IMR-90 (cell line): ENCODE results near the gene RTP5. TPM values are rescaled to one million over a fixed set of nuclear protein-coding genes. Genes with fewer than 3 reads are reported as not detected.

Experiments
- ATAC-seq: fragments of 200-7000 bp; cut with Tn5 transposase; 2 replicates; pipeline ENCODE4 v1.9.1; 2020; ENCODE audit warnings: low read depth, mild to moderate bottlenecking, moderate library complexity
- BruUV-seq: library from RNA; stranded (reverse); fragments of 400-500 nt; replicated peaks from 2 replicates; lab custom pipeline; 2021; lab: Mats Ljungman, UMichigan
- CTCF ChIA-PET: fragments of 300-600 bp; formaldehyde crosslinking; extraction: SDS; loops from one replicate; lab custom pipeline; 2021; ENCODE audit warnings: antibody characterized with exemption; lab: Yijun Ruan, JAX
- POLR2A ChIA-PET: fragments of 300-600 bp; sonication (Branson Sonifier 250); formaldehyde crosslinking; loops from one replicate; lab custom pipeline; 2022; ENCODE audit warnings: antibody characterized with exemption; ENCODE audit not compliant: unreplicated experiment; lab: Charles Lee
- DNase-seq: peaks from one replicate; pipeline ENCODE4 v3.0.0; 2013
- H2AFZ ChIP-seq: replicated peaks from 2 replicates; pipeline ENCODE3; 2013; ENCODE audit warnings: low read length, mild to moderate bottlenecking; ENCODE audit not compliant: poor library complexity
- H2AK5ac ChIP-seq: 2 replicates; pipeline ENCODE4 v1.6.1; 2013; ENCODE audit warnings: low read depth, low read length, inconsistent platforms
- H2AK9ac ChIP-seq: replicated peaks from 2 replicates; pipeline ENCODE3; 2013; ENCODE audit warnings: mild to moderate bottlenecking, low read depth, low read length, moderate library complexity; ENCODE audit not compliant: poor library complexity
- H2BK120ac ChIP-seq: 2 replicates; pipeline ENCODE4 v1.6.1; 2013; ENCODE audit warnings: low read depth, low read length, inconsistent platforms
- H2BK15ac ChIP-seq: 3 replicates; pipeline ENCODE4 v1.6.1; 2013; ENCODE audit warnings: low read depth, low read length, inconsistent platforms
- H2BK20ac ChIP-seq: 2 replicates; pipeline ENCODE4 v1.6.1; 2013; ENCODE audit warnings: low read depth, mild to moderate bottlenecking, inconsistent platforms, low read length, moderate library complexity
- H2BK5ac ChIP-seq: 2 replicates; pipeline ENCODE4 v1.6.1; 2013; ENCODE audit warnings: mild to moderate bottlenecking, low read depth, low read length, inconsistent platforms; ENCODE audit not compliant: poor library complexity, severe bottlenecking
- H3K14ac ChIP-seq: replicated peaks from 2 replicates; pipeline ENCODE4 v1.6.1; 2013; ENCODE audit warnings: low read depth, low read length, inconsistent platforms
- H3K18ac ChIP-seq: 2 replicates; pipeline ENCODE4 v1.6.1; 2013; ENCODE audit warnings: low read depth, low read length, control low read depth
- H3K23ac ChIP-seq: 2 replicates; pipeline ENCODE4 v1.6.1; 2013; ENCODE audit warnings: low read depth, low read length, inconsistent platforms
- H3K27ac ChIP-seq: 2 replicates; pipeline ENCODE4 v1.5.1; 2013; ENCODE audit warnings: mild to moderate bottlenecking, control low read depth, low read length; ENCODE audit not compliant: insufficient read depth
- H3K27me3 ChIP-seq: 2 replicates; pipeline ENCODE4 v1.6.1; 2013; ENCODE audit warnings: low read length; ENCODE audit not compliant: control insufficient read depth, insufficient read depth
- H3K36me3 ChIP-seq: 2 replicates; pipeline ENCODE4 v1.6.1; 2013; ENCODE audit warnings: low read length, mixed read lengths; ENCODE audit not compliant: control insufficient read depth, insufficient read depth
- H3K4ac ChIP-seq: 2 replicates; pipeline ENCODE4 v1.6.1; 2013; ENCODE audit warnings: low read depth, low read length, inconsistent platforms
- H3K4me1 ChIP-seq: 2 replicates; pipeline ENCODE4 v1.6.1; 2013; ENCODE audit warnings: low read length, mixed read lengths; ENCODE audit not compliant: control insufficient read depth, insufficient read depth
- H3K4me2 ChIP-seq: 2 replicates; pipeline ENCODE4 v1.6.1; 2013; ENCODE audit warnings: low read depth, mild to moderate bottlenecking, control low read depth, low read length, moderate library complexity
- H3K4me3 ChIP-seq: 2 replicates; pipeline ENCODE4 v1.5.1; 2013; ENCODE audit warnings: low read depth, mild to moderate bottlenecking, control low read depth, low read length, moderate library complexity; ENCODE audit not compliant: insufficient read depth
- H3K56ac ChIP-seq: 2 replicates; pipeline ENCODE4 v1.6.1; 2013; ENCODE audit warnings: low read length, inconsistent platforms; ENCODE audit not compliant: insufficient read depth; ENCODE audit errors: extremely low read depth
- H3K79me1 ChIP-seq, 2 experiments: 2 replicates each; pipeline ENCODE4 v1.6.1; 2013; ENCODE audit warnings: low read length in 2 of 2, inconsistent platforms in 1 of 2, low read depth in 1 of 2
- H3K9ac ChIP-seq: 2 replicates; pipeline ENCODE4 v1.6.1; 2013; ENCODE audit warnings: low read depth, low read length, control low read depth
- H3K9me1 ChIP-seq: 2 replicates; pipeline ENCODE4 v1.6.1; 2013; ENCODE audit warnings: low read length, inconsistent platforms; ENCODE audit not compliant: insufficient read depth
- H3K9me3 ChIP-seq: 2 replicates; pipeline ENCODE4 v1.6.1; 2013; ENCODE audit warnings: low read length; ENCODE audit not compliant: control insufficient read depth, insufficient read depth
- H4K20me1 ChIP-seq: 2 replicates; pipeline ENCODE4 v1.6.1; 2013; ENCODE audit warnings: low read length, inconsistent platforms; ENCODE audit not compliant: insufficient read depth
- H4K5ac ChIP-seq: 2 replicates; pipeline ENCODE4 v1.6.1; 2013; ENCODE audit warnings: mild to moderate bottlenecking, low read depth, low read length, control low read depth
- H4K8ac ChIP-seq, 2 experiments: 2 replicates each; pipeline ENCODE4 v1.6.1; 2013; ENCODE audit warnings: low read depth in 2 of 2, low read length in 2 of 2, control low read depth in 1 of 2, inconsistent platforms in 1 of 2
- H4K91ac ChIP-seq: 2 replicates; pipeline ENCODE4 v1.6.1; 2013; ENCODE audit warnings: low read depth, low read length, inconsistent platforms; ENCODE audit not compliant: insufficient read depth
- CHD1 ChIP-seq: IDR thresholded peaks from 2 replicates; pipeline ENCODE4 v1.6.1; 2012; ENCODE audit warnings: low read depth, low read length, improper control_type of control experiment
- CTCF ChIP-seq: conservative IDR thresholded peaks from 2 replicates; pipeline ENCODE4 v1.5.1; 2012; ENCODE audit warnings: mild to moderate bottlenecking, low read depth, low read length, improper control_type of control experiment
- FOS ChIP-seq: fragments of 150-350 bp; IDR thresholded peaks from 2 replicates; pipeline ENCODE4 v1.6.1; 2016; ENCODE audit warnings: low read depth, low read length
- MAFK ChIP-seq: IDR thresholded peaks from 2 replicates; pipeline ENCODE4 v1.6.1; 2012; ENCODE audit warnings: low read depth, low read length, improper control_type of control experiment
- MAZ ChIP-seq: IDR thresholded peaks from 2 replicates; pipeline ENCODE4 v1.6.1; 2012; ENCODE audit warnings: low read depth, mild to moderate bottlenecking, low read length, improper control_type of control experiment, moderate library complexity, borderline replicate concordance
- MXI1 ChIP-seq: IDR thresholded peaks from 2 replicates; pipeline ENCODE4 v1.6.1; 2012; ENCODE audit warnings: low read depth, mild to moderate bottlenecking, low read length, moderate library complexity, borderline replicate concordance
- RCOR1 ChIP-seq: IDR thresholded peaks from 2 replicates; pipeline ENCODE4 v1.6.1; 2012; ENCODE audit warnings: mild to moderate bottlenecking, low read length, improper control_type of control experiment; ENCODE audit not compliant: insufficient replicate concordance
- WGBS, 2 experiments: methylation state at CpG; one replicate each; pipeline versions ENCODE4 v1.1.5 to v1.1.7; 2013; ENCODE audit warnings: missing lambda C conversion rate in 2 of 2; ENCODE audit not compliant: insufficient read length in 1 of 2; ENCODE audit errors: extremely low coverage in 2 of 2; 5-methylcytosine and 5-hydroxymethylcytosine counted together
- dilution Hi-C: fragments of 300-500 bp; cut with HindIII; formaldehyde crosslinking; loops from one replicate; pipeline ENCODE4 v1.14.3; 2018; ENCODE audit warnings: low sequenced_read_pairs; ENCODE audit not compliant: unreplicated experiment
- in situ Hi-C: fragments of 300-500 bp; cut with MboI; formaldehyde crosslinking; loops from 3 replicates; pipeline ENCODE4 v1.14.3; 2019; ENCODE audit warnings: low sequenced_read_pairs, inconsistent platforms, mixed read lengths
- intact Hi-C: fragments of 100-400 bp; cut with micrococcal nuclease; formaldehyde crosslinking; loops from 2 replicates; pipeline ENCODE4 v1.10.0; 2022
- polyA plus RNA-seq, 3 experiments: library from polyadenylated mRNA; depleted of rRNA; stranded (reverse); fragments of >200 nt; gene quantifications; 2 replicates each; pipeline ENCODE4 v1.2.3, GENCODE V29; 2012; ENCODE audit warnings: low replicate concordance in 1 of 3
- total RNA-seq: library from RNA; depleted of rRNA; stranded (reverse); fragments of >200 nt; gene quantifications from 2 replicates; pipeline ENCODE4 v1.2.3, GENCODE V29; 2012

The RTP5 gene
- total and polyA plus RNA-seq, 2 of the 4 experiments (the other 2 are of a cell fraction), result not detected

- no peak overlapping the region for H3K27ac ChIP-seq
- no peak overlapping the region for H3K56ac ChIP-seq
- no peak overlapping the region for H3K14ac ChIP-seq
- no peak overlapping the region for H2BK15ac ChIP-seq
- peaks cover 2% of the 10 kb centered on the region; the same call in 1 of the 2 replicates for H3K27me3 ChIP-seq
- TF ChIP-seq FOS (no peak), CHD1 (no peak), MAZ (no peak), CTCF (no peak), MXI1 (no peak), RCOR1 (no peak), MAFK (no peak)
- H4K20me1 ChIP-seq, result no peaks in the 10 kb centered on the region
- 74% methylated on average over 22 of the region's 54 CpGs; no CpG with 5 or more reads in 1 of the 2 experiments for WGBS, 2 experiments
- H3K36me3 ChIP-seq, result no peaks in the 10 kb centered on the region
- H3K4me2 ChIP-seq, result no peak overlapping the region
- dilution Hi-C loops (no loop called here), in situ Hi-C loops (no loop called here), intact Hi-C loops (no loop called here)
- ChIA-PET CTCF (no interaction called here), POLR2A (no interaction called here)
- H3K9me3 ChIP-seq, result no peaks in the 10 kb centered on the region
- no peak overlapping the region for H2BK120ac ChIP-seq
- H3K9me1 ChIP-seq, result no peaks in the 10 kb centered on the region
- H2AK9ac ChIP-seq, result no peak overlapping the region
- H2BK5ac ChIP-seq, result no peak overlapping the region
- peak overlapping the region; percentile 17 for H2AFZ ChIP-seq
- no peak overlapping the region for H3K4ac ChIP-seq
- ATAC-seq (peak; percentile 12; the same call in 1 of the 2 replicates), DNase-seq (no peak)
- BruUV-seq, result no TSS peak
- H3K4me3 ChIP-seq, result no peak overlapping the region
- H2AK5ac ChIP-seq, result no peak overlapping the region
- H3K23ac ChIP-seq, result no peak overlapping the region
- no peak overlapping the region for H4K8ac ChIP-seq
- no peak overlapping the region for H4K91ac ChIP-seq
- H4K5ac ChIP-seq, result no peak overlapping the region
- H3K18ac ChIP-seq, result no peak overlapping the region
- H3K79me1 ChIP-seq, result no peaks in the 10 kb centered on the region
- no peak overlapping the region for H2BK20ac ChIP-seq
- no peaks in the 10 kb centered on the region; the same call in 1 of the 2 replicates for H3K4me1 ChIP-seq
- H3K9ac ChIP-seq, result no peak overlapping the region
Measured at GRCh38 chr2:241901500-241902351, 32.2 kb downstream of the RTP5 start.
